ENCODE data around the gene CYP3A5.
"Not testable (repeated sequence)": the region's sequence is repeated elsewhere in the genome, so short reads cannot be mapped to it uniquely, and the experiment has no call there.

GRCh38 chr7:99690918-99691317, 11.1 kb upstream of the CYP3A5 start:
- TF ChIP-seq CTCF (conservative IDR thresholded peaks at IDR 0.05; ENCODE audit: low read depth, low read length); EZH2 (IDR thresholded peaks at IDR 0.05; ENCODE audit: low read length, unreplicated experiment); EZH2phosphoT487 (IDR thresholded peaks at IDR 0.05; ENCODE audit: borderline replicate concordance, low read length): not testable (repeated sequence)

Data from PC-3 (cell line).